Activated T-helper 1 cell treated with anti-CD3 and anti-CD28 coated beads, Interleukin-2, amount 50 U/mL, for 16 hours (primary cell): ENCODE data around the gene IKZF5.

Experiments used
- DNase-seq, 2 donors: peaks; one replicate each; pipeline ENCODE4 v3.0.0-alpha.2; 2020; ENCODE audit warnings: low read depth in 1 of 2, low spot score in 1 of 2

Gene IKZF5

GRCh38 chr10:123008355-123009104 is at the start of gene IKZF5, which contains the start of gene ACADSB:
TSS of gene IKZF5 (minus strand) at chr10:123008795. CDS start at chr10:122998625, 10,170 bp downstream.
TSS of gene ACADSB (plus strand) at chr10:123009006. CDS start at chr10:123009030, 24 bp downstream.
- DNase-seq = peak; percentile 88 to 92

- no peak for DNase-seq
Observed at GRCh38 chr10:123057968-123058367, 49.4 kb upstream of the IKZF5 start.

GRCh38 chr10:123045961-123046731 is 37.6 kb upstream of the IKZF5 start:
- no peak for DNase-seq

GRCh38 chr10:123044391-123044790 is 35.8 kb upstream of the IKZF5 start:
- DNase-seq = no peak

GRCh38 chr10:123043409-123043925 is 34.9 kb upstream of the IKZF5 start:
- DNase-seq = peak in 1 of 2 donors; percentile 6

- no peak for DNase-seq
Observed at GRCh38 chr10:123042708-123043408, 34.3 kb upstream of the IKZF5 start.

GRCh38 chr10:123039632-123039930 is 31.0 kb upstream of the IKZF5 start:
- no peak for DNase-seq

- DNase-seq = no peak
Observed at GRCh38 chr10:123038782-123039631, 30.4 kb upstream of the IKZF5 start.

GRCh38 chr10:123035467-123036086 is 27.0 kb upstream of the IKZF5 start:
- DNase-seq = no peak

- no peak for DNase-seq
Observed at GRCh38 chr10:123034332-123034731, 25.7 kb upstream of the IKZF5 start.

- DNase-seq = no peak
Observed at GRCh38 chr10:123031124-123031523, 22.5 kb upstream of the IKZF5 start.

- DNase-seq = no peak
Observed at GRCh38 chr10:123027861-123028260, 19.3 kb upstream of the IKZF5 start.

GRCh38 chr10:123026302-123026701 is 17.7 kb upstream of the IKZF5 start:
- DNase-seq = no peak

- DNase-seq = no peak
Observed at GRCh38 chr10:123024540-123024939, 15.9 kb upstream of the IKZF5 start.

GRCh38 chr10:123021517-123021916 is 12.9 kb upstream of the IKZF5 start:
- DNase-seq = no peak

- DNase-seq = no peak
Observed at GRCh38 chr10:123019941-123020703, 11.5 kb upstream of the IKZF5 start.

GRCh38 chr10:123019264-123019663 is 10.7 kb upstream of the IKZF5 start:
- DNase-seq = no peak

- no peak for DNase-seq
Observed at GRCh38 chr10:123018531-123018930, 9.9 kb upstream of the IKZF5 start.

GRCh38 chr10:123017421-123018165 is 9.0 kb upstream of the IKZF5 start:
- DNase-seq = no peak
